ENCODE data around the gene RAB11FIP4. TPM values are rescaled to one million over a fixed set of nuclear protein-coding genes. Genes with fewer than 3 reads are reported as not detected.

The RAB11FIP4 gene
- total and polyA plus RNA-seq, 9 donors: 1.8 to 16.5 (median 6.4) TPM

GRCh38 chr17:31579265-31579664, 187.8 kb downstream of the RAB11FIP4 start:
- no peak overlapping the region for H3K27ac ChIP-seq
- H3K9me3 ChIP-seq: no peaks in the 10 kb centered on the region
- WGBS, 3 donors: 54 to 69% (median 68%) methylated on average over 4 of the region's 4 CpGs
- no peaks in the 10 kb centered on the region for H3K27me3 ChIP-seq
- peak in 1 of 5 donors; percentile 57 for DNase-seq
- no peak overlapping the region for H3K4me3 ChIP-seq
- no peak for TF ChIP-seq EP300 (IDR thresholded peaks at IDR 0.05)
- no peak for TF ChIP-seq CTCF (IDR thresholded peaks at IDR 0.05)
- TF ChIP-seq POLR2A (IDR thresholded peaks at IDR 0.05): no peak
- intact Hi-C loops (cut with DNase I): loop anchor here in 1 of 4 donors (10.0 kb wide), 1 partner anchor 126 kb away; no protein-coding TSS in a partner anchor
- no peaks in the 10 kb centered on the region for H3K36me3 ChIP-seq
- peaks cover 12% of the 10 kb centered on the region for H3K4me1 ChIP-seq (ENCODE audit: insufficient read depth)

- no peaks in the 10 kb centered on the region for H3K27me3 ChIP-seq
- no peak for DNase-seq
- 82 to 94% (median 83%) methylated on average over 3 of the region's 3 CpGs for WGBS, 3 donors
- intact Hi-C loops (cut with DNase I): no loop called here
- peak overlapping the region in 1 of 2 donors; percentile 68 for H3K27ac ChIP-seq
- no peak overlapping the region for H3K4me3 ChIP-seq
- no peaks in the 10 kb centered on the region for H3K36me3 ChIP-seq
- peaks cover 12% of the 10 kb centered on the region for H3K4me1 ChIP-seq (ENCODE audit: insufficient read depth)
- H3K9me3 ChIP-seq: no peaks in the 10 kb centered on the region
- TF ChIP-seq CTCF (IDR thresholded peaks at IDR 0.05) (no peak), EP300 (IDR thresholded peaks at IDR 0.05) (no peak), POLR2A (IDR thresholded peaks at IDR 0.05) (no peak)
Measured at GRCh38 chr17:31580316-31580705, 188.8 kb downstream of the RAB11FIP4 start.

DNA sequence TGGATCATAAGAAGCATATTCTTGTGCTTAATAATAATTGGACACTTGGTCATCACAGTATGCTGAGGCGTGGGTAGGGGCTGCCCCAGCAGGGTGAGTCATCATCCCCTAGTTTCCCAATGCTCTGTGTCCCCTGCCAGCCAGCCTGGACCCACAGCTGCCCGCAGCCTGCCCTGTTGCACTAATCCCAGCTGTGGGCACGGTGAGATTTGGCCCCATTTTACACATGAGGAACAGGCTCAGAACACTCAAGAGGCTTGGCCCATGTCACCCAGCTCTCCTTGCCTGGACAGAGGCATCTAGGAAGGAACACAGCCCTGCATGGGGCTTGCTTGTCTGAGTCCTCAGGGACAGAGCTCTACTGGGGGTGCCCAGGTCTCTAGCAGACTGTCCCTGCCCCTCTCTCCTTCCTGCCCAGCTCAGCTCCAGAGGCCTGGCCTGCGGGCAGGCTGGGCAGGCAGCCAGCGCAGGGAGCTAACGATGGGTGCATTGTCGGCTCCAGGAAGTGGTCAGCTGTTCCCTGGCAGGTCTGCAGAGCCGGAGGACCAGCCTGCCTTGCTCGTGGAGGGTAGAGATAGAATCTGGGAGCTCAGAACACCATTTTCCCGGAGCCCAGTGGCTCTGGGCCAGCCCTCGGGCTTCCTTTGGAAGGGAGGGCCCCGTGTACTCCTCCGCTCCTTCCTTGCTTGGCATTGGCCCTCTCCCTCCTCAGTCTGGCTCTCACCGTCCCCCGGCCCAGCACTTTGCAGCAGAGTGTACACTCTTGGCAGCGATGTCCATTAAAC, 189.4 kb downstream of the RAB11FIP4 start:
- H3K27ac ChIP-seq: peak overlapping the region; percentile 39 to 68
- H3K4me1 ChIP-seq (ENCODE audit: insufficient read depth): peaks cover 12% of the 10 kb centered on the region
- H3K27me3 ChIP-seq: no peaks in the 10 kb centered on the region
- H3K36me3 ChIP-seq: no peaks in the 10 kb centered on the region
- no peak for TF ChIP-seq CTCF (IDR thresholded peaks at IDR 0.05)
- TF ChIP-seq EP300 (IDR thresholded peaks at IDR 0.05): no peak
- TF ChIP-seq POLR2A (IDR thresholded peaks at IDR 0.05): no peak
- no peak overlapping the region for H3K4me3 ChIP-seq
- no peaks in the 10 kb centered on the region for H3K9me3 ChIP-seq
- 11 to 15% (median 14%) methylated on average over 15 to 16 of the region's 16 CpGs for WGBS, 3 donors
- intact Hi-C loops (cut with DNase I): no loop called here
- peak; percentile 60 to 88 (median 77) for DNase-seq

DNA sequence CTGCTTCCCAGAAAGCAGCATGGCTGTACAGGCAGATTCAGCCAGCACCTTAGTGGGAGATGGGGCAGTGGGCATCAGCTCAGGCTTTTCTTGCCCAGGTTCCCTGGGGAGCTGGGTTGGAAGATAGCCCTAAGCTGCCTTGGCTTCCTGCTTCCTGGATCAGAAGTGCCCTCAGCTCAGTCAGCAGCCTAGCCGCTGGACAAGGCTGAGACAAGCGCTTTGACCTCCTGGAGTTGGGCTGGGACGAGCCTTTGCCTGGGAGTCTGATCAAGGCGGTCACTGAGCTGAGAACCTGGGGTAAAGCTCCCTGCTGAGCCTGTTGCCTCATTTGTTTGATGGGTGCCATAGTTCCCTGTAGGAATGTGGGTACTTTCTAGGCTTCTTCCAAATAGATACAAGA, 190.0 kb downstream of the RAB11FIP4 start:
- Histone ChIP-seq H3K4me1 (ENCODE audit: insufficient read depth) (peaks cover 12% of the 10 kb centered on the region), H3K4me3 (no peak overlapping the region), H3K27ac (peak overlapping the region; percentile 39 to 68), H3K9me3 (no peaks in the 10 kb centered on the region), H3K36me3 (no peaks in the 10 kb centered on the region), H3K27me3 (no peaks in the 10 kb centered on the region)
- intact Hi-C loops (cut with DNase I): no loop called here
- WGBS, 3 donors: 29 to 59% (median 45%) methylated on average over 4 of the region's 4 CpGs
- peak in 3 of 5 donors; percentile 50 to 70 (median 52) for DNase-seq
- TF ChIP-seq CTCF (IDR thresholded peaks at IDR 0.05) (no peak), POLR2A (IDR thresholded peaks at IDR 0.05) (no peak), EP300 (IDR thresholded peaks at IDR 0.05) (no peak)
